Mesenchymal stem cell (in vitro differentiated cells and primary cell): ENCODE results near the gene KRIT1.
"Not testable (repeated sequence)": the region's sequence is repeated elsewhere in the genome, so short reads cannot be mapped to it uniquely, and the experiment has no call there.

ENCODE experiments used
- DNase-seq: peaks from one replicate; pipeline ENCODE4 v3.0.0-alpha.2; 2013
- H2AFZ ChIP-seq: one replicate; pipeline ENCODE4 v1.6.1; 2013; ENCODE audit warnings: low read depth, mild to moderate bottlenecking, control low read depth, inconsistent platforms, low read length, moderate library complexity
- H2AK5ac ChIP-seq: 2 replicates; pipeline ENCODE4 v1.6.1; 2013; ENCODE audit warnings: low read length, moderate library complexity, mild to moderate bottlenecking, inconsistent platforms; ENCODE audit not compliant: severe bottlenecking
- H2BK120ac ChIP-seq: one replicate; pipeline ENCODE4 v1.6.1; 2013; ENCODE audit warnings: low read depth, mild to moderate bottlenecking, inconsistent platforms, low read length, moderate library complexity
- H2BK12ac ChIP-seq, 2 experiments: one replicate each; pipeline ENCODE4 v1.6.1; 2013; ENCODE audit warnings: inconsistent platforms in 2 of 2, low read length in 2 of 2, mild to moderate bottlenecking in 2 of 2, moderate library complexity in 2 of 2, control low read depth in 1 of 2
- H2BK15ac ChIP-seq: one replicate; pipeline ENCODE4 v1.6.1; 2013; ENCODE audit warnings: mild to moderate bottlenecking, low read depth, inconsistent platforms; ENCODE audit not compliant: poor library complexity, severe bottlenecking
- H2BK5ac ChIP-seq: 2 replicates; pipeline ENCODE4 v1.6.1; 2013; ENCODE audit warnings: low read depth, mild to moderate bottlenecking, low read length, control low read depth, inconsistent platforms; ENCODE audit not compliant: poor library complexity, severe bottlenecking
- H3K14ac ChIP-seq, 2 experiments: one replicate each; pipeline ENCODE4 v1.6.1; 2013; ENCODE audit warnings: inconsistent platforms in 2 of 2, low read length in 2 of 2, control low read depth in 1 of 2, mild to moderate bottlenecking in 1 of 2, moderate library complexity in 1 of 2
- H3K18ac ChIP-seq, 2 experiments: one replicate each; pipeline ENCODE4 v1.6.1; 2013; ENCODE audit warnings: inconsistent platforms in 2 of 2, low read length in 2 of 2, control low read depth in 1 of 2, low read depth in 1 of 2, mild to moderate bottlenecking in 1 of 2
- H3K23ac ChIP-seq, 2 experiments: one replicate each; pipeline ENCODE4 v1.6.1; 2013; ENCODE audit warnings: inconsistent platforms in 2 of 2, low read length in 2 of 2, mild to moderate bottlenecking in 2 of 2, moderate library complexity in 2 of 2, control low read depth in 1 of 2
- H3K27ac ChIP-seq: 2 replicates; pipeline ENCODE4 v1.5.1; 2013; ENCODE audit warnings: mild to moderate bottlenecking, moderate library complexity, low read length, control low read depth, inconsistent platforms; ENCODE audit not compliant: poor library complexity, severe bottlenecking
- H3K27me3 ChIP-seq, 2 experiments: 2 replicates each; pipeline versions ENCODE4 v1.6.1 to v1.7.0; 2013; ENCODE audit warnings: low read length in 2 of 2, mild to moderate bottlenecking in 2 of 2, moderate library complexity in 2 of 2, control low read depth in 1 of 2, inconsistent platforms in 1 of 2; ENCODE audit not compliant: control insufficient read depth in 1 of 2, insufficient read depth in 1 of 2
- H3K36me3 ChIP-seq, 2 experiments: 2 replicates each; pipeline versions ENCODE4 v1.6.1 to v1.7.0; 2013; ENCODE audit warnings: low read length in 2 of 2, control low read depth in 1 of 2, inconsistent platforms in 1 of 2, low read depth in 1 of 2, mild to moderate bottlenecking in 1 of 2; ENCODE audit not compliant: insufficient read depth in 2 of 2, control insufficient read depth in 1 of 2
- H3K4ac ChIP-seq, 2 experiments: one replicate each; pipeline ENCODE4 v1.6.1; 2013; ENCODE audit warnings: inconsistent platforms in 2 of 2, low read length in 2 of 2, mild to moderate bottlenecking in 2 of 2, moderate library complexity in 2 of 2, control low read depth in 1 of 2, low read depth in 1 of 2
- H3K4me1 ChIP-seq: 2 replicates; pipeline ENCODE4 v1.6.1; 2013; ENCODE audit warnings: low read depth, low read length, control low read depth; ENCODE audit not compliant: control insufficient read depth, insufficient read depth
- H3K4me2 ChIP-seq: 2 replicates; pipeline ENCODE4 v1.6.1; 2013; ENCODE audit warnings: low read length, mild to moderate bottlenecking, inconsistent platforms; ENCODE audit not compliant: poor library complexity, severe bottlenecking
- H3K4me3 ChIP-seq, 2 experiments: 2 replicates each; pipeline versions ENCODE4 v1.5.1 to v1.7.0; 2013; ENCODE audit warnings: low read length in 2 of 2, mild to moderate bottlenecking in 2 of 2, control low read depth in 1 of 2, low read depth in 1 of 2; ENCODE audit not compliant: insufficient read depth in 1 of 2
- H3K79me1 ChIP-seq: replicated peaks from 2 replicates; pipeline ENCODE4 v1.6.1; 2013; ENCODE audit warnings: mild to moderate bottlenecking, control low read depth, low read length, inconsistent platforms; ENCODE audit not compliant: poor library complexity, severe bottlenecking
- H3K9ac ChIP-seq: 2 replicates; pipeline ENCODE4 v1.7.0; 2013; ENCODE audit warnings: mild to moderate bottlenecking, low read length, moderate library complexity
- H3K9me3 ChIP-seq: 2 replicates; pipeline ENCODE4 v1.7.0; 2013; ENCODE audit warnings: mild to moderate bottlenecking, low read length; ENCODE audit not compliant: control insufficient read depth
- H4K8ac ChIP-seq: one replicate; pipeline ENCODE4 v1.6.1; 2013; ENCODE audit warnings: inconsistent platforms, mild to moderate bottlenecking, low read length, moderate library complexity
- H4K91ac ChIP-seq: one replicate; pipeline ENCODE4 v1.6.1; 2013; ENCODE audit warnings: mild to moderate bottlenecking, low read length, inconsistent platforms
- WGBS: methylation state at CpG from one replicate; pipeline ENCODE4 v1.1.7; 2013; ENCODE audit warnings: mixed read lengths; 5-methylcytosine and 5-hydroxymethylcytosine counted together

Gene KRIT1

DNA sequence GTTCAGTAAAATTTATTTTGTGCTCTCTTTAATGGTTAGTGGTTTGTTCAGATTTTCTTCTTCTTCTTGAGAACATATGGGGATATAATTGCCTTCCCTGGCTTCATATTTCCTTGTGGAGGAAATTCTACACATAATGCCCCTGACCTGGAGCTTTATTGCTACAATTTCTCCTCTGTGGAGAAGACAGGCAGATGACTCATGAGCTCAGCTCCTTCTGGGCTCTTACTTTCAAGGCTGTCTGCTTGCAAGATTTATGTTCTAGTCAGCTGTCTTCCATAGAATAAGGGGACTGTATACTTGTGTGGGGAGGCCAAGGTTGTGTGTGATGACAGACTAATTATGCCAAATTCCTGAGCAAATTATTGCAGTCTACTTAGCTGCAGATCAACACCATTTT lies 68.4 kb downstream of the KRIT1 start:
- Histone ChIP-seq H3K27ac (no peak overlapping the region), H2AFZ (no peak overlapping the region), H2AK5ac (no peak overlapping the region), H4K8ac (no peak overlapping the region), H3K79me1 (no peaks in the 10 kb centered on the region), H3K4me1 (peaks cover 3% of the 10 kb centered on the region), H3K9ac (no peak overlapping the region), H3K4ac (no peak overlapping the region), H2BK5ac (no peak overlapping the region), H3K14ac (no peak overlapping the region), H4K91ac (no peak overlapping the region), H2BK12ac (no peak overlapping the region), H3K4me2 (no peak overlapping the region), H3K4me3 (no peak overlapping the region), H2BK120ac (no peak overlapping the region), H3K18ac (no peak overlapping the region), H2BK15ac (no peak overlapping the region), H3K36me3 (no peaks in the 10 kb centered on the region), H3K27me3 (no peaks in the 10 kb centered on the region), H3K23ac (no peak overlapping the region), H3K9me3 (no peaks in the 10 kb centered on the region)
- peak; percentile 61 for DNase-seq

DNA sequence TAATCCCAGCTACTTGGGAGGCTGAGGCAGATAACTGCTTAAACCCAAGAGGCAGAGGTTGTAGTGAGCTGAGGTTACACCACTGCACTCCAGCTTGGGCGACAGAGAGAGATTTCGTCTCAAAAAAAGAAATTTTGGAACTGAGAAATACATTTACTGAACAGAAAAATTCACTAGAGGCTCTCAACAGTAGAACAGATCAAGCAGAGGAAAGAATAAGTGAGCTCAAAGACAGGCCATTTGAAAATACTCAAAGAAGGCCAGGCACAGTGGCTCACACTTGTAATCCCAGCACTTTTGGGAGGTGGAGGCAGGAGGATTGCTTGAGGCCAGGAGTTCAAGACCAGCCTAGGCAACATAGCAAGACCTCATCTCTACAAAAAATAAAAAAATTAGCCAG lies 76.2 kb downstream of the KRIT1 start:
- H3K9me3 ChIP-seq: not testable (repeated sequence)
- WGBS: no CpG with 5 or more reads among the region's 2 CpGs

DNA sequence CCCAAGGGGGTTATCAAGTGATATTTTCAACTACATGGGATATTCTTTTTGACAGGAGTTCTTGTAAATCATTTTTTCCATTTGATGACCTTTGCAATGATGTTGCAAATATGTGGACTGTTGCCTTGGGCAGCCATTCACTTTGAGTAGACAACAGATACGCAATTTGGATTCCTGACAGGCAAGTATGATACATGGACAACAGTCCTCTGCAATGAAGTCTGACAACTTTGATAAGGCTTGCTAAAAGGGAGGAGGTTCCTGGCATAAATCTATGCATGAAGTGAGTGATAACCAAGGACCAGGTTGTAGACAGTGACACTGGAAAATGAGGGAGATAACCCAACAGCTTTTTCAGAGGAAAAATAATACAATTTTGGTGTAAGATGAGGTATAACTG lies 84.4 kb downstream of the KRIT1 start:
- Histone ChIP-seq H3K4ac (no peak overlapping the region), H3K79me1 (no peaks in the 10 kb centered on the region), H2AFZ (no peak overlapping the region), H3K9ac (no peak overlapping the region), H3K36me3 (no peaks in the 10 kb centered on the region), H3K18ac (no peak overlapping the region), H3K4me1 (no peaks in the 10 kb centered on the region), H3K14ac (no peak overlapping the region), H2BK15ac (no peak overlapping the region), H3K4me2 (no peak overlapping the region), H3K27ac (no peak overlapping the region), H2BK5ac (no peak overlapping the region), H2BK120ac (no peak overlapping the region), H4K8ac (no peak overlapping the region), H3K9me3 (no peaks in the 10 kb centered on the region), H2AK5ac (no peak overlapping the region), H2BK12ac (no peak overlapping the region), H3K27me3 (no peaks in the 10 kb centered on the region), H3K4me3 (no peak overlapping the region), H4K91ac (no peak overlapping the region), H3K23ac (no peak overlapping the region)
- whole genome bisulfite sequencing: 93% methylated on average over 1 of the region's 1 CpG
- DNase-seq: no peak

More for the DNA sequence above, 76.2 kb downstream of the KRIT1 start:
- H4K8ac ChIP-seq, H3K27me3 ChIP-seq, H2BK12ac ChIP-seq, H3K79me1 ChIP-seq, H3K4ac ChIP-seq, H3K4me2 ChIP-seq, H3K36me3 ChIP-seq, H2AK5ac ChIP-seq, H4K91ac ChIP-seq, H3K14ac ChIP-seq, DNase-seq, H3K4me3 ChIP-seq, H2BK15ac ChIP-seq, H2BK5ac ChIP-seq, H2BK120ac ChIP-seq, H2AFZ ChIP-seq, H3K27ac ChIP-seq, H3K23ac ChIP-seq, H3K9ac ChIP-seq, H3K18ac ChIP-seq, H3K4me1 ChIP-seq: not testable (repeated sequence)

DNA sequence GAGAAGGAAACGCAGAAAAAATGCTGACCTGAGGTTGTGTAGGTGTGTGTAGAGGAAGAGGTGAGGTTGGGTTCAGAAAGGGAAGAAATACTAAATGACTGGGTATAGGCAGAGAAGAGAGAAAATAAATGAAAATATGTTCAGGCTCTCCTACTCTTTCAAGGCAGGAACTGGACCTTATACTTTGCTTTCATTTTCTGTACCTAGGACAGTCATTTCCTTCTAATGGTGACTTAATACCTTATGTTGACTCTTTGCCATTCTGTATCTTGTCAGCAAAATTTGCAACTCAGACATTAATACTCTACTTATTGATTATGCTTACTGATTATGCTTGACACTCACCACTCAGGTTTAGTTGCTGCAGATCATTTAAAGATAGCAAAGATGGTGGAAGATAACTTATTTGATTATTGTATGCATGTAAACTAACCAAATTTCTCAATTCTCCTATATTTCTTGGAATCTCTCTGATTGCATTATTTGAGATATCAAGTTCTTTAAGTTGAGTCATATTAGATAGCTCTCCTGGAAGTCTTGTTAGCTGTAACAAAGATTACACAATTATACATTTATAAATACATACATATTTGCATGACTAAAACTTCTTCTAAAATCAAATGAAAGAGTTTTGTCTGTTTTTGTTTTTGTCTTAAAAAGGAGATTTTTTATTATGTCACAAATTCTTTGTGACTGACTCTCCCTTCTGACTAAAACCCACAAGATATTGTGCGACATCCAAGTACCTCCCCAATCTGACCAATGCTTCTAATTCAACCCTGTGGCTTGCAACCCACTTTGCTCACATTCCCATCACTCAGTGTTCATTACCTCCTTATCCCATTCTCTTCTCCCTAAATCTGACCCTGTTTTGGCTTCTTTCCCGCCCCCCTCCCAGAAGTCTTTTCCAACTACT lies 86.8 kb downstream of the KRIT1 start:
- Histone ChIP-seq H2AK5ac (no peak overlapping the region), H3K27ac (no peak overlapping the region), H2BK15ac (no peak overlapping the region), H3K14ac (no peak overlapping the region), H3K79me1 (no peaks in the 10 kb centered on the region), H4K91ac (no peak overlapping the region), H2BK12ac (no peak overlapping the region), H3K18ac (no peak overlapping the region), H3K4me3 (peak overlapping the region in 1 of 2 experiments; percentile 5), H3K4me1 (no peaks in the 10 kb centered on the region), H3K36me3 (no peaks in the 10 kb centered on the region), H4K8ac (no peak overlapping the region), H3K27me3 (no peaks in the 10 kb centered on the region), H3K9me3 (no peaks in the 10 kb centered on the region), H3K23ac (no peak overlapping the region), H3K9ac (peak overlapping the region; percentile 63), H2BK5ac (no peak overlapping the region), H2BK120ac (no peak overlapping the region), H2AFZ (no peak overlapping the region), H3K4ac (no peak overlapping the region), H3K4me2 (no peak overlapping the region)
- DNase-seq: peak; percentile 6
- WGBS: 79% methylated on average over 3 of the region's 3 CpGs
